ENCODE data around the gene GPHA2.

GPHA2 gene

DNA sequence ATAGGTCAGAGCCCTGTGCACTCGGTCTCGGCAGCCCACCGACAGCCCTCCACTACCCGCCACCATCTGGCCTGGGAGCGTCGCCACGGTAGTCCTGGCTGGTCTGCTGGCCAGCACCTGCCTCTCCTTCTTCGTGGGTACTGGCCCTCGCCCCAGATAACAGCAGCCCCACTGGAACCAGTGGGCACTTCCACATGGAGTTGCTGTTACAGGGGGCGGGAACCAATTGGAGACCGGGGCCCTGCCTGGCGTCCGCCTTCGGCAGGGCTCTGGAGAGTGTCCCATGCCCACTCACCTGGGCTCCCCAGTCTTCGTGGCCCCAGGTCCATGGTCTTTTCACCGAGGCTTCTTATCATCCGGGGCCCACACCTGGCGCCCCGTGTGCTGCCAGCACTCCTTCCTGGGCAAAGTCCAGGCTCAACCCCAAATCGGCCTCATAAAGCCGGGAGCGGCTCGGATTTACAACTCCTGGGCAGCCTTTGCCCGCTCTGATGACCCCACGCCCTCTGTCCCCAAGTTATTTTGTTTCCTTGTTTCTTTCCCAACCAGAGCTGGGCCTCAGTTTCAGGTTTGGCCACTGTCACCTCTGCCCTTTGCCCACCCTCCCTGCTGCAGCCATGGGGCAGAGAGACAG lies 44.4 kb downstream of the GPHA2 start:
- no peak for DNase-seq (ENCODE audit: low spot score)

DNA sequence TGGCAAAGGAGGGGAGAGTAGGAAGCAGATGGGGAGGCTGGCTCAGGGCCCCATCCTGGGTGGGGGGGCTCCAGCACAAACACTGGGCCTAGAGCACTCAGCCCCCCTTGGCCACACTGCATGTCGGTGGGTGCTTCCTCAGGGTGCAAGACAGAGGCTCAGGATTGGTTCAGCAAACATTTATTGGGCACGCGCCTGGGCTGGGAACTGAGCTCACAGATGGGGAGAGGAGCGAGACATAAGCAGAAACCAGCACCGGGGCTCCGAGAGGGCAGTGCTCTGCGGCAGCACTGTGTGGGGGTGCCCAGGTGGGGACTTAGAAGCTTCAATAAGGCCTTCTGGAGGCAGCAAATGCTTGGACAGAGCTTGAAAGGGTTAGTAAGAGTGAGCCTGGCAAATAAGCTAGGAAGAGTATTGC lies 45.2 kb downstream of the GPHA2 start:
- DNase-seq (ENCODE audit: low spot score) = no peak

DNA sequence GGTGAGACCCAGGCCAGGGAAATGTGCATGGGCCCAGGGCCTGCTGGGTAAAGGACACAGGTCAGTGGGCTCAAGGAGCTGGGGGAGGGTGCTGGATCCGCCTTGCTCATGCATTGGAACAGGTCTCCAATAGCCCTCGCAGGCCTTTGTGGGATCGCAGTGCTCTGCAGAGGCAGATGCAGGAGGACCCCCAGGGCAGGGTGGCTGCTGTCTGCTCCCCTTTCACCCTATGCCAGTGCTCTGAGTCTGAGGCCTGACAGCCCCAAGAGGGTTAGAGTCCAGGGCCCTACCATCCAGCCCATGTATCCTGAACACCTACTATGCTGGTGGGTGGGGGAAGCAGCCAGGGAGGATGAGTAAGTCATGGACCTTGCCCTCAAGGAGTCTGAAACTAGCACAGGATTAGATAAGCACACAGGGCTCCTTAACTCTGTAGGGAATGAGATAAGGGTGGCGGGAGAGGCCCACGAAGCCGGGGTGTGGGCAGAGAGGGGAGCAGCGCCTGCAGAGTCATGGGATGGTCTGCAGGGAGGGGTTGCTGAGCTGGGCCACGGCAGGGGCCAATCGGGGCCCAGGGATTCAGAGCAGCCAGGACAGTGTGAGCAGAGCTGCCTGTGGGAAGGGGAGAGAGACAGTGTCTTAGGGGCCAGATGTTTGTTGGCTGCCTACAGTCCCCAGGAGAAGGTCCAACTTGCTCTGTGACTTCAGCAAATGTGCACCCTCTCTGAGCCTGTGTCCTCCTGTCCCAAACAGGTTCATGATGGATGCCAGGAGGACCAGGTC lies 46.8 kb downstream of the GPHA2 start:
- DNase-seq (ENCODE audit: low spot score) = no peak

DNA sequence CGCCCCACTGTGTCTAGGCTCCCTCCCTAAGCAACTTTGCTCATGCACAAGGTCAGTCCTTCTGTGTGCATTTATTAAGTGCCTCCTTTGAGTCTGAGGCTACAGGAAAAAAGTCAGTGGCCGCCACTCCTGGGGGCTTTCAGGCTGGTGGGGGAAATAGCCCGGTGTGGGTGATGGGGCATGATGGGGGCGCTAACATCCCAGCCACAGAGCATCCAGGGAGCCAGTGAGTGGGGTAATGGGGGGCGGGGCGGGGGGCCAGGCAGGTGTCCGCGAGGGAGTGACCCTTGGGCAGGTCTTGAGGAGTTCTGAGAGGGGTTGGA lies 47.3 kb downstream of the GPHA2 start:
- no peak for DNase-seq (ENCODE audit: low spot score)

DNA sequence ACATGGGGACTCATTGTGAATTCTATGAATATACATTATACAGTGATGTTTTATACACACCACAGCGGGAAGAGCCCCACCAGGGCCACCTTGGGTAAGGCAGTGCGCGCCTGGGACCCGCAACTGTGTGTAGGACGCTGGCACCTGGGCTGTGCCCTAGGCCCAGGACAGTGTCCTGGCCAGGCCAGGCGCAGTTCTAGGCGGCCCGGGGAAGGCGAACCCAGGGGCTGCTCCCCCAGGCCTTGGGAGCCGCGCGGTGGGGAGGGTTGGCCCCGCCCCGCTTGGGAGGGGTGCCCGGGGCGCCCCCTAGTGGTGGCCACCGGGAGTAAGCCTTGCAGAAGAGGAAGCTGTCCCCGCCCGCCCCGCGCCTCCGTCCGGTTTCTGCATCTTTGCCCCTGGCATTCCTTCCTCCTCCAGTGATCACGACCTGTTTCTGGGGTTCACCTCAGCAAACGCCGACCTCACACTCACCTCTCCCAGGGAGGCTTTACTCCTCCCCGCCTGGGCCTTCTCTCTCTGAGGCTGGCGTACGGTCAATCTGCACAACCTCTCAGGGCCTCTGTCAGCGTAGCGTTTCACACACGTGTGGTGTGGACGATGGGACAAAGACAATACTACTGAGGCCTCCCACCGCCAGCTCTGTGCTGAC lies 47.8 kb downstream of the GPHA2 start:
- DNase-seq (ENCODE audit: low spot score) = no peak

DNA sequence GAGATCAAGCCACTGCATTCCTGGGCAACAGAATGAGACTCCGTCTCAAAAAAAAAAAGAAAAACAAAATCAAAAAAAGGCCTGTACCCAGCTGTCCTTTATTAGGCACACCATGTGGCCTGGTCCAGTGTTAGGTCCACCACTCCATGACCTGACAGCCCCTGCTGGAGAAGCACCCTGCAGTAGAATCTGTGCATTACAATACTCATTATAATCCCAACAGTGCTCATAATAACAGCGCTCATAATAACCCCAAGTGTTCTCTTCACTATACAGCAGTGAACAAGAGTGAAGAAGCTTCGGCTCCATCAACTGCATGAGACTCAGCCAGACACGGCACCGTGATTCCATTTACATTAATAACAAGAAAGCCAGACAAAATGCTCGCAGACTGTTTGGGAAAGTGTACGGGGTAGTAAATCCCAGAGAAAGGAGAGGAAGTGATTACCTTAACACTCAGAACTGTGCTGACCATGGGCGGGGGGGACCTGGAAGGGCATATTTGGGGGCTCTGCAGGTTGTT lies 48.4 kb downstream of the GPHA2 start:
- DNase-seq (ENCODE audit: low spot score) = no peak

DNA sequence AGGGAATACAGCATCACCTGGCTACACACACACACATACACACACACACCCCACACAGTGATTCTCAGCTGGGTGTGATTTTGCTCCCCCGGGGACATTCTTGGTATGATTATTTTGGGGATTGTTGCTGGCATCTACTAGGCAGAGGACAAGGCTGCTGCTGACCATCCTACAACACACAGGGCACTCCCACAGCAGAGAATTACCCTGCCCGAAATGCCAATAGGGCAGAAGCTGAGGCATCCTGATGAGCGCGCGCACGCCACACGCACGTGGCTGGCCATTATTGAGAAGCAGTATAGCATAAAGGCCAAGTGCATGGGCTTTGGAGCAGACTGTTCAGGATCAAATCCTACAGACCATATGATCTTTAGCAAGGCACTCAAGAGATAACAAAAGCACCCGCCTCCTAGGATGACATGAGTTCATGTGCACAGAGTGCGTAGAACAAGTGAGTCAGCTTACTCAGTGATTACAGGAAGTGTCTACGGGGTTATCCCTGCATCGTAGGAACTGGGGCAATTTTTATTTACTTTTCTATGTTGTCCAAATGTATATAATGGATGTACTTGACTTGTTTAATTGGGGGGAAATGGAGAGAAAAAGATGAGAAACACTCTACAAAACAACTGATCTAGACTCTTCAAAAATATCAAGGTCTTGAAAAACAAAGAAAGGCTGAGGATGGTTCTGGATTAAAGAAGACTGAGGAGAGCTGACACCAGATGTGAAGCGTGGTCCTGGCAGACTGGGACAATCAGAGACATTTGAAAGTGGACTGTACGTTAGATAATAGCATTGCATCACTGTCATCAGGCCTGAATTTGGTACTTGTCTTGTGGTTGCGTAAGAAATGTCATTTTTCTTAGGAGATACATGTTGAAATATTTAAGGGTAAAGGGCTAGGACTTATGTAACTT lies 50.1 kb downstream of the GPHA2 start:
- DNase-seq (ENCODE audit: low spot score) = no peak

Measured in SW480 (cell line).